GM19452 (cell line): ENCODE results near the gene VWA8.
"Not testable (repeated sequence)": the region's sequence is repeated elsewhere in the genome, so short reads cannot be mapped to it uniquely, and the experiment has no call there.

ENCODE experiments used
- ATAC-seq: cut with Tn5 transposase; IDR thresholded peaks from one replicate; pipeline ENCODE4 v1.9.1; 2021; ENCODE audit not compliant: unreplicated experiment

Gene VWA8

DNA sequence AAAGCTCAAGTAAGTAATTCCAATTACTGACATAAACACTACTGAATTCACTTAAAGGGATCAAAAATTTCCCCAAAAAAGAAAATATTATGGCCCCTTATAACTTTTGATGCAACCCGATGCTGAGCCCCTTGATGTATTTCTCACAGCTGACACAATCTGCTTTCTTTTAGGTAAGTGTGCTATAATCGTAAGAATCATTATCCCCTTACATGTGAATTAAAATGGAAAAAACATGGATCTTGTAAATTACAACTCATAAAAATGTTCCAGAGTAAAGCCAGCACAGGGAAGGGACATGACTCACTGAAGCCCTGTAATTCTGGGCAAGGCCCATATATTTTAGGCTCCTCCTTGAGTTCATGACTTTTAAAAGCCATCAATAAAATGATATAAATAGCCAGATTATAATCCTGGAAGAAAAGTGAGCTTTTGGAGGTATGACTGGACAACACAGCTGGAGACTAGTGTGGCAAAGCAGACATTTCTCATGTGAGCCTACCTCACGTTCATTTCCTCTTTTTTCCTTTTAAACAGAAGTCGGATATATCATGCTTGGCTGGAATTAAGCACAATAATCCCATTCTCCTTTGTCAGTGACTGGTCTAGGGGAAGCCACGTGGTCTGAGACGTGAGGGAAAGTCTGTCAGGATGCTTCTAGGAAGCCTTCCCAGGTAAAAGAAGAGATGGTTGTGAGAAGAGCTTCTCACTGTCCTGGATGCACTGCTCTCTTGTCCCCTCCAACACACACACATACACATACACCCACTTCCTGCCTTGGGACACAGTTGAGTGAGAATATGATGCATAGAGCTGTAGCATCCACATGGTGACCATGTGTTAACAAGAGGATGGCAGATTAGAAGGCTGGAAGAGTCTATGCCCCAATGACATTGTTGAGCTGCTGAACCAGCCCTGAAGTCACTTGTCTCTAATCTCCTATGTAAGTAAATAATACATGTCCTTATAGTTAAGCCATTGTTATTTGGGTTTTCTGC, 338.2 kb downstream of the VWA8 start:
- ATAC-seq, result no peak

GRCh38 chr13:41621716-41622431, 339.0 kb downstream of the VWA8 start:
- no peak for ATAC-seq

DNA sequence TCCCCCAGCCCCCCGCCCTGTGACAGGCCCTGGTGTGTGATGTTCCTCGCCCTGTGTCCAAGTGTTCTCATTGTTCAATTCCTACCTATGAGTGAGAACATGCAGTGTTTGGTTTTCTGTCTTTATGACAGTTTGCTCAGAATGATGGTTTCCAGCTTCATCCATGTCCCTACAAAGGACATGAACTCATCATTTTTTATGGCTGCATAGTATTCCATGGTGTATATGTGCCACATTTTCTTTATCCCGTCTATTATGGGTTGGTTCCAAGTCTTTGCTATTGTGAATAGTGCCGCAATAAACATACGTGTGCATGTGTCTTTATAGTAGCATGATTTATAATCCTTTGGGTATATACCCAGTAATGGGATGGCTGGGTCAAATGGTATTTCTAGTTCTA, 343.3 kb downstream of the VWA8 start:
- not testable (repeated sequence) for ATAC-seq

GRCh38 chr13:41616151-41616550, 344.8 kb downstream of the VWA8 start:
- no peak for ATAC-seq

- ATAC-seq, result no peak
These were observed 345.4 kb downstream of the VWA8 start for GRCh38 chr13:41615528-41615855.

DNA sequence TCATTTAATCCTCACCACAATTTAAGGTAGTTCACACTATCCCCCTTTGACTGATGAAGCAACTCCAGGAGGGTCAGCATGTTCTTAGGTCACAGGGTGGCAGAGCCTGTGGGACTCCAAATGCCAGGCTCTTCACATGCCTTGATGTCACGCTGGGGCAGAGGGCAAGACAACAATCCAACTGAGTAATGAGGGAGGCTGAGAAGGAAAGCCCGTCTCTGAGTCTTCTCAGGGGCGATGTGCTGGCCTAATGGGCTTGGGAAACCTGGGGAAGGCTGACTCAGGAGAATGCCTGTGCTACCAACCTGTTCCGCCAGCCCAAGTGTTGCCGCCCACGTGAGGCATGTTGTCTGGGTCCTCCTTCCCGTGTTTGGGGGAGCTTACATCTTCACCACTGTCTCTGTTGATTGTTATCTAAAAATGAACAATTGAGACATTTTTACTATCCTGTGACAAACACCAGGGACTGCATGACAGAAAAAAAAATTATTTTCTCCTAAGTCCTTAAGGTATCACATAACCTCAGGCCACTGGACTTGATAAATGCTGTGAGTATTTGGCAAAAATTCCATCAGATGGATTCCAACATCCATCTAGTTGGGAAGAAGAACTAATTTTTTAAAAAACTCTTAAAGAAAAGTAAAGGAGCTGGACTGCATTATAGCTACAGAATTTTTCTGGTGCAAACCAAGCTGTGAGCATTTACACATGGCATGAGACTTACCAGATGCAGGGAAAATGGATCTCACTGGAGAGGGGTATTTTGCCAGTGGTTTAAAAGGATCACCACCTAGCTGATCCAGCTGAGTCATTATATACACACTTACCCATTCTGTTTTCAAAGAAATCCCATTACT, 346.0 kb downstream of the VWA8 start:
- ATAC-seq, result no peak

DNA sequence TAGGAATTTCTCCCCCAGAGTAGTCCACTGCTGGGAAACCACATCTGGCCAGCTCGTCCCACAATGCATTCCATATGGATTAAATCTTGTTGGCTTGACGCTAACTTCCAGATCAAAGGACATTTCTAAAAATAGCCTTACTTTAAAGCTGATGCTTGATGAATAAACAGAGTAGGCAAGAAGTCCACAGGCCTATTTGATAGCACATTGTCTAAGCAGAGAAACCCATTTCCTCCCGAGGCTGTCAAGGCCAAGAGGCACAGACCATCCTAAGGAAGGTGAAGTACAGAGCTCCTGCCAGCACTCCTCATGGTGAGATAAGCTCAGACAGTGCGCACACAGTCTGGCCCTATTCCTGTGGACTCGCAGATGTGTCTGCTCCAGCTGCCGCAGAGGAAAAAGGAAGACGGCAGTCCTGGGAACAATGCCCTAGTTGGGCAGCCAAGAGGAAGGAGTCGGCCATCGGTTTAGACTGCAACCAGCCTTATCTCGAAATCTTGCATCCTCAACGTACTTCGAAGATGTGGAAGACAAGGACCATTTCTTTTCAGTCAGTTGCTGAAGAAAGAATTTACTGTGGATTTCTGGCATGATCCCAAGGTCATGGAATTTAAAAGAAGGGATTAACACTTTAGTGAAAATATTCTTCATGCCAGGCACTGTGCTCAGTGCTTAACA, 346.8 kb downstream of the VWA8 start:
- no peak for ATAC-seq

DNA sequence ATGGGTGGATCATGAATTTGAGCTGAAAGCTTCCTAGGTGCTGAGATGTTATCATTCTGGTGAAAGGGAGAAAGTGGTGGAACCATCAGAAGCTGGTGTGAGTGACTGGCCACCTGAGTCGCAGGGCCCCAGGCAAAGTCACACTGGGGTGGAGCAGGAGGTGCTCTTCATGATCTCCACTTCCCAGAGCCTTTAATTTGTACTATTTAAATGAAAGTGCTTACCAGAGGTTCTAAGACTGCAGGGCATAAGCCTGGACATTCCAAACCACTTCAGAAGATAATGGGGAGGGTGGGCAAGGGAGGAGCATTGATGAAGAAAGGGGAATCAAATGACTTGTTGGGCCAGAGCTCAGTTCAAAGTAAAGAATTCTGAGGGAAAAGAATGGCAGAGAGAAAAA, 347.4 kb downstream of the VWA8 start:
- no peak for ATAC-seq

DNA sequence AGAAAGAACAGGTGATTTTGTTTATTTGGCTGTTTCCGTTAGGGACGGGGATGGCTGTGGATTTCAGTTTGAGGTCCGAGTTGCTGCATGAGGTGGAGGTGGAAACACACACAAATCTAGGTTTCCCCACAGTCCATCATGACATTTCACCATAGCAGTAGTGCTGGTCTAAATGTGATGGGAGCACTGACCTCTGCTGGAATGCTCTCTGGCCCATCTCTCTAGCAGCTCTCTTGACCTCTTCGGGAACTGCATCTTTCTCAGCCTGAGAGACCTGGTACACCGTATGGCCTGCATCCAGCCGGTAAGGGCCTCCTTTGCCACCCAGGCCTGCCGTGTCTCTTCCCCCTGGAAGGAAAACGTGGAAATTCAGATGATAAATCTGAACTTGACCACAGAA, 349.5 kb downstream of the VWA8 start:
- no peak for ATAC-seq

- no peak for ATAC-seq
These were observed 350.5 kb downstream of the VWA8 start for GRCh38 chr13:41610404-41610803.

DNA sequence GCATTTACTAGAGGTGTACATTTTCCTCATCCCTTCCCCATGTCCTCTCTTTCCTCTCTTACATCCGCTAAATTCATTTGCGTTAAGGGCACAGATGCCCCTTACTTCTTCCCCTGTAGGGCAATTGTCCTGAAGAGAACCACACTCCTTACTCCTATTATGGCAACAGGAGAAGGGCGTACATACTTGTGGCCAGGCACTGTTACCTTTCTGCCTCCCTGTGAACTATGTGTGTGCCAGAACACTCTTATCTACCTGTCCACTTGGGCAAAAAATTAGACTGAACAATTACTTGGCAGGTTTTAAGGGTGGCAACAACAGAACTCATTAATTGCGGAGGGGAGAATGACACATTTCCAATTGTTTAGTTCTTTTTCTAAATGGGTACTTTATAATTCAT, 351.1 kb downstream of the VWA8 start:
- ATAC-seq, result no peak

DNA sequence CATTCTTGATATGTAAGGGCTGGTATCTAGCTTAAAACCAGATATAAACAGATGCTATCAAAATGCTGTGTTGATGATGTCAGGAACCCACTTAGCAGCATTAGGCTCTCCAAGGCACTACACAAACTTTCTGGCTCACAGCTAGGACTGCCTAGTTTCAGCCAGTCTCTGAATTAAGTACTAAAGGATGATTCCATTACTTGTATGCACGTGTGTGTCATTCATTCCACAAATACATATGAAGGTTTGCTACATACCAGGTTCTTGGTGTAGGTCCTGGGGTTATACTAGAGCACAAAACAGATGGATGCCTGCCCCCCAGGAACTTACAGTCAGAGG, 352.1 kb downstream of the VWA8 start:
- ATAC-seq, result no peak

DNA sequence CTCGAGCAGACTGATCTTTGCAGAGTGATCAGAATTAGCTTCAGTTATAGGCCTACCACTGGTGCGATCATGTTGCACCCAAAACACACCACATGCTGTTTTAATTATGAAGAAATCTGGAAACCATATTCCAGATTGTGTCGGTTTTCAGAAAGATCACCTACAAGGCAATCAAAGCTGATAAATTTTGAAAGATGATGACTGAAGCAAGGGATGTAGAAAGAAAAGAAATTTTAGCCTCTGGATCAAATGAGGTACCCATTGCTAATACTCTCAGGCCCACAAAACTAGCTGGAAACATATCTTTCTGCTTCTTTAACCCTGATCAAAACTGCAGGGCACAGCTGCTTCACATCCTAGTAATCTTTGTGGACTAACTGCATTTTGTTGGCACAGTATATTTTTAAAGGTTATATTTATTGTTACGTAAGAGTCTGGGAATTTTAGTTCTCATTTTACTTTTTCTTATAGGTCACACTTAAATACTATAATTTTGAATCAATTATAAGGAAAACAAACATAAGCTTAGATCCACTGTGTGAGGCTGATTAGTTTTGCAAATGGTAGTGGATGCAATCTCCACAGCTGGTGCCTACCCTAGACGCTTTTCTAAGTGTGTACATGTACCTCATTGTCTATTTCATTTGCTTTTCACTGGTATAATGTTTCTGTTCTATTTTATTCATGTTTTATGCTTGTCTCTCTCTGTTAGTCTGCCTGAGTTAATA, 352.6 kb downstream of the VWA8 start:
- no peak for ATAC-seq

- no peak for ATAC-seq
These were observed 354.3 kb downstream of the VWA8 start for GRCh38 chr13:41606646-41607045.

DNA sequence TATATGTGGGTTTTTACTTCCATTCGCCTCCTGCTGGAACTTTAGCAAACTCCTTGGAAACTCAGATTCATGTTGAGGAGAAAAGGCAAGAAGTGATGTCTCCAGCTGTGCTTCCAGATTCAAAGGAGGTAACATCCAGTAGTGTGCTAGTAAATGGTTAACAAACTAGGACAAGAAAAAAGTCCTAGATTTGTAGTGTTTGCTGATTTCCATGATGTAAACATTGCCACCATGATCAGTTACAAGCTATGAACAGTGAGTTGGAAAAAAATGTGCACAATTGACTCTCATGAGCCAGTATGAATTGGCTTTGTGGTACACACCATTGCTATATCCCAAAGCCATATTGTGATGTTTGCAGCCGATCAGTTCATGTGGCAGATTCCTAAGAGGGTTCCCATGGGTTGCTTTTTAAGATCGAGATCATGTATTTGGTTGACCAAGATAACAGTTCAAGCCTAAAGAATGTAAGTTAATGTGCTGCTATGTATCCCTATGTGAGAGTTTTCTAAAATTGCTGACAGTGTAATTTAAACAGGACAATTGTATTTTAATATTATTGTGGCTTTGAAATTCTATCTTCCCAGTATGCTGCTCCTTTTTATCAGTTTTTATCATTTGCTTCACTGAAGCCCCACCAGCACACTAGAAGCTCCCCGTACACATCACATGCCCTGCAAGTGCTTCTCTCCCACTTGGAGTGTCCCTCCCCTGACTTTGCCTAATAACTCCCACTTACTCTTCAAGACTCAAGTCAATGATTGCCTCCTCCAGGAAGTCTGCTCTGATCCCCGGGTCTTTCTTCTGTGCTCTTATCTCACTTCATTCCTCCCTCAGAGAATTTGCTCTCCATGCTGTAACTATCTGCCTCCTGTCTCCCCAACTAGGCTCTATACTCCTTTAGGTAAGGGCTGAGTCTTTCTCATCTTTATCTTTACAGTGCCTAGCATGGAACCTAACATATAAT, 355.3 kb downstream of the VWA8 start:
- no peak for ATAC-seq

GRCh38 chr13:41603917-41604316, 357.0 kb downstream of the VWA8 start:
- no peak for ATAC-seq

- no peak for ATAC-seq
These were observed 359.0 kb downstream of the VWA8 start for GRCh38 chr13:41601718-41602445.

- no peak for ATAC-seq
These were observed 361.3 kb downstream of the VWA8 start for GRCh38 chr13:41599619-41600018.
